ENCODE measurements around the gene DCX.

DNA sequence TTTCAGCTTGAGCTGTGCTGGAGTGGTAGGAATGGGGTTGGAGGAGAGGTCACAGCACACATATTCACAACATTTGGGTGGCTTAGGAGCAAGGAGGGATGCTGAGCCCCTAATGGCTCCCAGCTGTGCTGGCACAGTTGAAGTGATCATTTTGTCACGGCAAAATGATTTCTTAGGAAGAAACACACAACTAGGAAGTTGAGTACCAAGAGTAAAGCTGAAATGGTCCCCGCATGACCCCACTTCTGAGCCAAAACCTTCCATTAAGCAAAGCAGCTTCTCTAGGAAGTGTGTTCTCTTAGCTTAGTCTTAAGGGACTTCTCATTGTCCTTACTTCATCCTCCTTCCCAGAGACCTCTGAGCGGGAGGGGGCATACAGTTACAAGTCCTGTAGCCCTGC, 154.3 kb downstream of the DCX start:
- TF ChIP-seq ATF2 (CRISPR knock-in tag; IDR thresholded peaks at IDR 0.05): no peak
- no peak for TF ChIP-seq CTCF (CRISPR knock-in tag; IDR thresholded peaks at IDR 0.05)
- no peak for TF ChIP-seq ZNF776 (CRISPR knock-in tag; IDR thresholded peaks at IDR 0.05)
- TF ChIP-seq MXI1 (IDR thresholded peaks at IDR 0.05; ENCODE audit: borderline replicate concordance, low read depth, low read length): no peak
- TF ChIP-seq MIER3 (CRISPR knock-in tag; IDR thresholded peaks at IDR 0.05; ENCODE audit: borderline replicate concordance): no peak
- TF ChIP-seq HOXA9 (CRISPR knock-in tag; IDR thresholded peaks at IDR 0.05; ENCODE audit: borderline replicate concordance): no peak
- no peak for TF ChIP-seq ZNF816 (CRISPR knock-in tag; IDR thresholded peaks at IDR 0.05; ENCODE audit: borderline replicate concordance)
- no peak for TF ChIP-seq ETV6 (CRISPR knock-in tag; conservative IDR thresholded peaks at IDR 0.05)
- TF ChIP-seq CHD4 (IDR thresholded peaks at IDR 0.05; ENCODE audit: borderline replicate concordance, low read length): no peak

All from HepG2 (cell line).